Smooth muscle cell of the coronary artery (primary cell): ENCODE measurements around the gene MED20. TPM values are rescaled to one million over a fixed set of nuclear protein-coding genes. Genes with fewer than 3 reads are reported as not detected.

ENCODE experiments used
- total RNA-seq: library from RNA; depleted of rRNA; stranded (reverse); fragments of >200 nt; gene quantifications from 2 replicates; pipeline ENCODE4 v1.2.3, GENCODE V29; 2014; ENCODE audit warnings: low replicate concordance

The MED20 gene
- 16.7 and 28.3 TPM in 2 replicates for total RNA-seq

GRCh38 chr6:41920921-41921711 lies at the start of gene MED20, which contains the start of gene BYSL:
Gene MED20, minus strand, starts transcription at chr6:41921139. Its CDS starts 121 bp downstream, at chr6:41921018.
Gene BYSL, plus strand, starts transcription at chr6:41921499. Its CDS starts 64 bp downstream, at chr6:41921563.

GRCh38 chr6:41941280-41942066 lies 20.5 kb upstream of the MED20 start, which contains the start of gene CCND3:
Gene CCND3, minus strand, starts transcription at chr6:41941808. Its CDS starts 159 bp downstream, at chr6:41941649.

GRCh38 chr6:41895300-41896233 lies 25.4 kb downstream of the MED20 start, which contains the start of gene USP49:
Gene USP49, minus strand, starts transcription at chr6:41895375. Its CDS starts 88,392 bp downstream, at chr6:41806983.

Other genes starting within 250 kb of the MED20 start
- 2.6 and 6.3 TPM in 2 replicates for gene TFEB, start 185.5 kb downstream of the MED20 start, total RNA-seq
- gene PGC, start 173.7 kb downstream of the MED20 start, total RNA-seq = not detected in 2 replicates
- 1.1 and 4.7 TPM in 2 replicates for gene FRS3, start 141.2 kb downstream of the MED20 start, total RNA-seq
- gene PRICKLE4, start 140.4 kb downstream of the MED20 start, total RNA-seq = 0.15 and 0.23 TPM in 2 replicates
- gene TOMM6, start 133.4 kb downstream of the MED20 start, total RNA-seq = 24.5 and 55.6 TPM in 2 replicates
- gene USP49, start 25.8 kb downstream of the MED20 start, total RNA-seq = 1.8 and 3.0 TPM in 2 replicates
- 22.1 and 25.4 TPM in 2 replicates for gene BYSL, start 360 bp upstream of the MED20 start, total RNA-seq
- 13.6 and 19.5 TPM in 2 replicates for gene CCND3, start 20.7 kb upstream of the MED20 start, total RNA-seq
- gene TAF8, start 129.4 kb upstream of the MED20 start, total RNA-seq = 9.2 and 16.8 TPM in 2 replicates
- gene C6orf132, start 221.5 kb upstream of the MED20 start, total RNA-seq = 0.12 and 0.75 TPM in 2 replicates